OCI-LY7 (cell line): ENCODE results near the gene PUM2. TPM values are rescaled to one million over a fixed set of nuclear protein-coding genes. Genes with fewer than 3 reads are reported as not detected.

Experiments used
- BruUV-seq: library from RNA; stranded (reverse); fragments of 400-500 nt; replicated peaks from 2 replicates; lab custom pipeline; 2021; lab: Mats Ljungman, UMichigan
- CTCF ChIA-PET: fragments of 300-600 bp; sonication (Branson Sonifier 250); formaldehyde crosslinking; loops from one replicate; lab custom pipeline; 2022; ENCODE audit warnings: antibody characterized with exemption; ENCODE audit not compliant: unreplicated experiment; lab: Charles Lee
- POLR2A ChIA-PET: fragments of 300-600 bp; sonication (Branson Sonifier 250); formaldehyde crosslinking; loops from one replicate; lab custom pipeline; 2022; ENCODE audit warnings: antibody characterized with exemption; lab: Charles Lee
- DNase-seq: peaks from one replicate; pipeline ENCODE4 v3.0.0-alpha.2; 2015; ENCODE audit warnings: low spot score
- H2AFZ ChIP-seq: fragments of 200-600 bp; sonication (generic), shearing (Covaris generic); 2 replicates; pipeline ENCODE4 v1.6.1; 2014; ENCODE audit warnings: mild to moderate bottlenecking, antibody characterized with exemption, low read length, moderate library complexity
- H3K27ac ChIP-seq: fragments of 200-600 bp; sonication (generic); 2 replicates; pipeline ENCODE4 v1.5.1; 2014; ENCODE audit warnings: mixed run types, low read depth, mild to moderate bottlenecking, moderate library complexity, low read length, inconsistent platforms; ENCODE audit not compliant: poor library complexity, severe bottlenecking
- H3K36me3 ChIP-seq: fragments of 200-600 bp; sonication (generic); 2 replicates; pipeline ENCODE4 v1.6.1; 2014; ENCODE audit warnings: mild to moderate bottlenecking, antibody characterized with exemption, low read length, moderate library complexity, mixed read lengths; ENCODE audit not compliant: insufficient read depth
- H3K4me1 ChIP-seq: fragments of 200-600 bp; sonication (generic); 2 replicates; pipeline ENCODE4 v1.5.1; 2014; ENCODE audit warnings: mild to moderate bottlenecking, low read length; ENCODE audit not compliant: insufficient read depth, poor library complexity, severe bottlenecking
- H3K4me2 ChIP-seq: fragments of 200-600 bp; sonication (generic); 2 replicates; pipeline ENCODE4 v1.6.1; 2014; ENCODE audit warnings: mild to moderate bottlenecking, low read length
- H3K4me3 ChIP-seq: fragments of 200-600 bp; sonication (generic); 2 replicates; pipeline ENCODE4 v1.5.1; 2014; ENCODE audit warnings: mild to moderate bottlenecking, low read depth, low read length; ENCODE audit not compliant: poor library complexity, severe bottlenecking
- H3K79me2 ChIP-seq: fragments of 200-600 bp; sonication (generic); 2 replicates; pipeline ENCODE4 v1.6.1; 2016; ENCODE audit warnings: low read depth, mild to moderate bottlenecking, low read length, moderate library complexity, mixed read lengths; ENCODE audit not compliant: insufficient read depth
- H3K9me2 ChIP-seq: fragments of 200-600 bp; sonication (generic); 2 replicates; pipeline ENCODE4 v1.6.1; 2016; ENCODE audit warnings: mild to moderate bottlenecking, low read length, mixed read lengths; ENCODE audit not compliant: insufficient read depth
- H3K9me3 ChIP-seq: fragments of 200-600 bp; sonication (generic); 2 replicates; pipeline ENCODE4 v1.6.1; 2014; ENCODE audit warnings: mild to moderate bottlenecking, mixed run types, low read length, mixed read lengths
- H4K20me1 ChIP-seq: fragments of 200-600 bp; sonication (generic); 2 replicates; pipeline ENCODE4 v1.6.1; 2014; ENCODE audit warnings: mild to moderate bottlenecking, antibody characterized with exemption, low read length, moderate library complexity, mixed read lengths; ENCODE audit not compliant: insufficient read depth
- EZH2phosphoT487 ChIP-seq: fragments of 200-600 bp; sonication (generic); IDR thresholded peaks from 2 replicates; pipeline ENCODE4 v1.6.1; 2018; ENCODE audit warnings: low read depth, borderline replicate concordance, mild to moderate bottlenecking, mixed run types, antibody characterized with exemption, low read length, moderate library complexity, mixed read lengths
- intact Hi-C: fragments of 100-400 bp; cut with micrococcal nuclease; formaldehyde crosslinking; loops from one replicate; pipeline ENCODE4 v1.10.0; 2022; ENCODE audit not compliant: unreplicated experiment
- total RNA-seq, 2 experiments: library from RNA; depleted of rRNA in 1 of 2; stranded (reverse); fragments of >200 nt in 1 of 2; shearing (Covaris generic) in 1 of 2; gene quantifications; 2 replicates each; pipeline ENCODE4 v1.2.3, GENCODE V29; 2014 to 2022
- TF ChIP-seq, protein P1 (sequence below): fragments of 200-600 bp; sonication (generic); conservative IDR thresholded peaks from 2 replicates; pipeline ENCODE4 v1.5.1; 2014; ENCODE audit warnings: mild to moderate bottlenecking, antibody characterized with exemption, low read length, moderate library complexity, mixed read lengths

The PUM2 gene
- total RNA-seq, 2 experiments from 2014 or later, result 48.2 to 122 TPM

GRCh38 chr2:20205069-20205468 is 145.6 kb downstream of the PUM2 start:
- Histone ChIP-seq H3K4me2 (no peak overlapping the region), H3K27ac (no peak overlapping the region), H3K79me2 (no peaks in the 10 kb centered on the region), H3K36me3 (no peaks in the 10 kb centered on the region), H3K9me3 (no peaks in the 10 kb centered on the region), H3K4me3 (no peak overlapping the region), H3K4me1 (peaks cover 13% of the 10 kb centered on the region), H3K9me2 (no peaks in the 10 kb centered on the region), H4K20me1 (no peaks in the 10 kb centered on the region), H2AFZ (no peak overlapping the region)
- TF ChIP-seq, protein P1, sequence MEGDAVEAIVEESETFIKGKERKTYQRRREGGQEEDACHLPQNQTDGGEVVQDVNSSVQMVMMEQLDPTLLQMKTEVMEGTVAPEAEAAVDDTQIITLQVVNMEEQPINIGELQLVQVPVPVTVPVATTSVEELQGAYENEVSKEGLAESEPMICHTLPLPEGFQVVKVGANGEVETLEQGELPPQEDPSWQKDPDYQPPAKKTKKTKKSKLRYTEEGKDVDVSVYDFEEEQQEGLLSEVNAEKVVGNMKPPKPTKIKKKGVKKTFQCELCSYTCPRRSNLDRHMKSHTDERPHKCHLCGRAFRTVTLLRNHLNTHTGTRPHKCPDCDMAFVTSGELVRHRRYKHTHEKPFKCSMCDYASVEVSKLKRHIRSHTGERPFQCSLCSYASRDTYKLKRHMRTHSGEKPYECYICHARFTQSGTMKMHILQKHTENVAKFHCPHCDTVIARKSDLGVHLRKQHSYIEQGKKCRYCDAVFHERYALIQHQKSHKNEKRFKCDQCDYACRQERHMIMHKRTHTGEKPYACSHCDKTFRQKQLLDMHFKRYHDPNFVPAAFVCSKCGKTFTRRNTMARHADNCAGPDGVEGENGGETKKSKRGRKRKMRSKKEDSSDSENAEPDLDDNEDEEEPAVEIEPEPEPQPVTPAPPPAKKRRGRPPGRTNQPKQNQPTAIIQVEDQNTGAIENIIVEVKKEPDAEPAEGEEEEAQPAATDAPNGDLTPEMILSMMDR, result no peak
- TF ChIP-seq EZH2phosphoT487, result no peak
- CTCF ChIA-PET, result no interaction called here
- intact Hi-C loops, result no loop called here
- DNase-seq, result no peak
- BruUV-seq, result no TSS peak
- POLR2A ChIA-PET, result no interaction called here

DNA sequence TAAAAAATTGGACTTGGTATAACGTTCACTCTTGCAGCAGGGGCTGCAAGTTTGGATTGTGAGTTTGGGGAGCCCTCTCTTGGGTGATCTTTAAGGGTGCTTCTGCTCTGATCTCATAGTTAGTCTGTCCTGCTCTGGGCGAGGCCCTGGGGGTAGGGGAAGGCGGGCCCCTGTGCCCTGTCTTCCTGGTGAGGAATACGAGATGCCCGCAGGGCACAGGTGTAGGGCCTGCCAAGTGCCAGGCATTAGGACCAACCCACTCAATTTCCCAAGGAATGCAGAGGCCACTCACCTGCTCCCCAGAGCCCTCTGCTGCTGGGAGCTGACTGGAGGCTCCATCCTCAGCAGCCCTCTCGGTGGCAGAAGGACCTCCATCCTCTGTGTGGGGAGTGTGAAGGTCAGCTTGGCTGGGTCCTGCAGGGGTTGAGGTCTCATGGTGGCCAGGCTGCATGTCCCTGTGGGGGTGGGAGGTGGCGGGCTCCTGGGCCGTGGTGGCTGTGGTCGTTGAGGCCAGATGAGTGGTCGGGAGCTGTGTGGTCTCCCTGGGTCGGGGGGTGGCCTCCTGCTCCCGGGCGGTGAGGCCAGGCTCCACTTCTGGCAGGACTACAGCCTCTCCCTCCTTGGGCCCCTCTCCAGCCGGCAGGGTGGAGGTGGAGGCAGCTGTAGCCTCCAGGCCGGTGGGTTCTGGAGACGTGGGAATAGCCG is 147.0 kb downstream of the PUM2 start:
- POLR2A ChIA-PET, result interaction anchor here (0.6 to 0.7 kb wide), 2 partner anchors 17 to 1256 kb away, joined by 3 to 5 read pairs; no protein-coding TSS in a partner anchor
- Histone ChIP-seq H3K4me1 (peaks cover 13% of the 10 kb centered on the region), H3K79me2 (no peaks in the 10 kb centered on the region), H3K36me3 (no peaks in the 10 kb centered on the region), H3K9me3 (no peaks in the 10 kb centered on the region), H2AFZ (no peak overlapping the region), H3K27ac (no peak overlapping the region), H3K4me3 (no peak overlapping the region), H3K9me2 (no peaks in the 10 kb centered on the region), H4K20me1 (no peaks in the 10 kb centered on the region), H3K4me2 (no peak overlapping the region)
- CTCF ChIA-PET, result no interaction called here
- BruUV-seq, result no TSS peak
- TF ChIP-seq, protein P1, result no peak
- TF ChIP-seq EZH2phosphoT487, result no peak
- DNase-seq, result no peak
- intact Hi-C loops, result no loop called here

- H2AFZ ChIP-seq, result no peak overlapping the region
- intact Hi-C loops, result no loop called here
- TF ChIP-seq, protein P1, result no peak
- no peak for TF ChIP-seq EZH2phosphoT487
- H3K36me3 ChIP-seq, result no peaks in the 10 kb centered on the region
- H3K9me3 ChIP-seq, result no peaks in the 10 kb centered on the region
- H3K4me1 ChIP-seq, result peaks cover 13% of the 10 kb centered on the region
- no peak overlapping the region for H3K4me2 ChIP-seq
- no peak overlapping the region for H3K4me3 ChIP-seq
- no TSS peak for BruUV-seq
- no peak for DNase-seq
- POLR2A ChIA-PET, result interaction anchor here (0.7 kb wide), 1 partner anchor 16 kb away, joined by 3 read pairs; no protein-coding TSS in a partner anchor
- CTCF ChIA-PET, result no interaction called here
- H3K9me2 ChIP-seq, result no peaks in the 10 kb centered on the region
- no peaks in the 10 kb centered on the region for H4K20me1 ChIP-seq
- H3K79me2 ChIP-seq, result no peaks in the 10 kb centered on the region
- no peak overlapping the region for H3K27ac ChIP-seq
Measured at GRCh38 chr2:20203072-20203471, 147.6 kb downstream of the PUM2 start.
